ENCODE data around the gene PRKCZ. TPM values are rescaled to one million over a fixed set of nuclear protein-coding genes. Genes with fewer than 3 reads are reported as not detected.

PRKCZ gene
- total RNA-seq, 1 donor, result 0.72 TPM

DNA sequence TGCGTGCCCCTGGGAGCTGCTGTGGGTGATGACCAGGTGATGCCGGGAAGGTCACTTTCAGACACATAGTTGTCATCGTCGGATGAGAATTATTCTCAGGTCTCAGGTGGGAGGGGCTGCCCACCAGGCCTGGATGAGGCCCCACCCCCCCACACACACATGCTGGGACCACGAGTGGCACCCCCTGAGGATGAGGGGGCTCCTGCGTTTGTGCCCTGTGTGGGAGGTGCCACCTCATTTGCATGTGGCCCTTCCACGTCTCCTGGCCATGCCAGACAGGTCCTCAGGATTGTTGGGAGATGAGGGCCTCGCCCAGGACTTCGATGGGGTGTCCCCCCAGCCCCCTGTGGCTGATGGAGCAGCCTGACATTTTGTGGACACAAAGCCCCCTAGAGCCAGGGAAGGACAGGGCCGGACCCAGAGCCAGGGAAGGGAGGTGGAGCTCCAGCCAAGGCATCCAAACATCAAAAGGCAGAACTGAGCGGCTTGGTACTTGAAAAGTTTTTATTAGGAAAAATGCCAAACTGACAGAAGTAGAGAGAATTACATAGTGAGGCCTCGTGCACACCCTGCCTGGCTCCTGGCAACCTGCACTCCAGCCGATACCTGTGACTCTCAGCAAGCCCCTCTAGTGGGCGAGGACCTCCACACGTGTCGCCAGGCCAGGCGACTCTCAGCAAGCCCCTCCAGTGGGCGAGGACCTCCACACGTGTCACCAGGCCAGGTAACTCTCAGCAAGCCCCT, 55.7 kb downstream of the PRKCZ start:
- Histone ChIP-seq H3K27me3 (ENCODE audit: insufficient read depth, low read length) (peaks cover 9% of the 10 kb centered on the region), H3K36me3 (ENCODE audit: insufficient read depth, low read length) (no peaks in the 10 kb centered on the region), H3K4me1 (ENCODE audit: insufficient read depth, low read length) (no peaks in the 10 kb centered on the region), H3K27ac (ENCODE audit: low read depth, low read length) (no peak overlapping the region), H3K4me3 (ENCODE audit: insufficient read depth, low read length) (no peak overlapping the region), H3K79me2 (ENCODE audit: insufficient read depth, low read length) (no peaks in the 10 kb centered on the region), H3K9me3 (ENCODE audit: low read depth, low read length) (no peaks in the 10 kb centered on the region), H2AFZ (ENCODE audit: low read length) (no peak overlapping the region), H4K20me1 (ENCODE audit: insufficient read depth, low read length) (no peaks in the 10 kb centered on the region), H3K4me2 (ENCODE audit: insufficient read depth, low read length) (no peak overlapping the region)
- DNase-seq (ENCODE audit: insufficient read length, low spot score, missing footprints), result no peak
- TF ChIP-seq, protein P1, sequence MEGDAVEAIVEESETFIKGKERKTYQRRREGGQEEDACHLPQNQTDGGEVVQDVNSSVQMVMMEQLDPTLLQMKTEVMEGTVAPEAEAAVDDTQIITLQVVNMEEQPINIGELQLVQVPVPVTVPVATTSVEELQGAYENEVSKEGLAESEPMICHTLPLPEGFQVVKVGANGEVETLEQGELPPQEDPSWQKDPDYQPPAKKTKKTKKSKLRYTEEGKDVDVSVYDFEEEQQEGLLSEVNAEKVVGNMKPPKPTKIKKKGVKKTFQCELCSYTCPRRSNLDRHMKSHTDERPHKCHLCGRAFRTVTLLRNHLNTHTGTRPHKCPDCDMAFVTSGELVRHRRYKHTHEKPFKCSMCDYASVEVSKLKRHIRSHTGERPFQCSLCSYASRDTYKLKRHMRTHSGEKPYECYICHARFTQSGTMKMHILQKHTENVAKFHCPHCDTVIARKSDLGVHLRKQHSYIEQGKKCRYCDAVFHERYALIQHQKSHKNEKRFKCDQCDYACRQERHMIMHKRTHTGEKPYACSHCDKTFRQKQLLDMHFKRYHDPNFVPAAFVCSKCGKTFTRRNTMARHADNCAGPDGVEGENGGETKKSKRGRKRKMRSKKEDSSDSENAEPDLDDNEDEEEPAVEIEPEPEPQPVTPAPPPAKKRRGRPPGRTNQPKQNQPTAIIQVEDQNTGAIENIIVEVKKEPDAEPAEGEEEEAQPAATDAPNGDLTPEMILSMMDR (IDR thresholded peaks at IDR 0.05; ENCODE audit: extremely low read depth, low read depth, low read length), result no peak

DNA sequence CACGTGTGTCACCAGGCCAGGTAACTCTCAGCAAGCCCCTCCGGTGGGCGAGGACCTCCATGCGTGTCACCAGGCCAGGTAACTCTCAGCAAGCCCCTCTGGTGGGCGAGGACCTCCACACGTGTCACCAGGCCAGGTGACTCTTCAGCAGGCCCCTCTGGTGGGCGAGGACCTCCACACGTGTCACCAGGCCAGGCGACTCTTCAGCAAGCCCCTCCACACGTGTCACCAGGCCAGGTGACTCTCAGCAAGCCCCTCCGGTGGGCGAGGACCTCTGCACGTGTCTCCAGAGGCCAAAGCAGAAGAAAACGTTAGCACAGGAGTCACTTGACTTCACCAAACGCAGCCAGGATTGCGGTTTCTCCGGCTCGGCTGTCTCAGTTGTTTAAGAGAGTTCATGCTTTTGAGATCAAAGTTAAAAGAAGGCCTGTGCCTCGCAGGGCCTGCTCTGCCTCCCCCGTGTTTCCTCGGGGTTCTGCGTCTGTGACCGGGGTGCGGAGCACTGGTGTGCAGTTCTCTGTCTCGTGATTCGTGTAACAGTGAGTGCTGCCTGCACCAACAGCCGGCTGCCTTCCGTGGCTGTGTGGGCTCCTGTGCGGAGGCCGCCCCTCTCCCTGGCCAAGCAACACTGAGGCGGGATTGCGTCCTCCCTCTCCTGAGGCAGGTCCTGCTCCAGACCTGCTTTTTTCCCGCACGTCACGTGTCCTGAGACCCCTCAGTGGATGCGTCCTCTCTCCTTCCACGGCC, 56.6 kb downstream of the PRKCZ start:
- DNase-seq (ENCODE audit: insufficient read length, low spot score, missing footprints), result peak; percentile 85
- Histone ChIP-seq H3K79me2 (ENCODE audit: insufficient read depth, low read length) (no peaks in the 10 kb centered on the region), H2AFZ (ENCODE audit: low read length) (no peak overlapping the region), H3K4me3 (ENCODE audit: insufficient read depth, low read length) (no peak overlapping the region), H3K4me2 (ENCODE audit: insufficient read depth, low read length) (no peak overlapping the region), H3K9me3 (ENCODE audit: low read depth, low read length) (no peaks in the 10 kb centered on the region), H3K36me3 (ENCODE audit: insufficient read depth, low read length) (no peaks in the 10 kb centered on the region), H3K4me1 (ENCODE audit: insufficient read depth, low read length) (no peaks in the 10 kb centered on the region), H3K27me3 (ENCODE audit: insufficient read depth, low read length) (peaks cover 2% of the 10 kb centered on the region), H3K27ac (ENCODE audit: low read depth, low read length) (no peak overlapping the region), H4K20me1 (ENCODE audit: insufficient read depth, low read length) (no peaks in the 10 kb centered on the region)
- TF ChIP-seq, protein P1 (IDR thresholded peaks at IDR 0.05; ENCODE audit: extremely low read depth, low read depth, low read length), result no peak

- no peaks in the 10 kb centered on the region for H3K79me2 ChIP-seq (ENCODE audit: insufficient read depth, low read length)
- H3K27ac ChIP-seq (ENCODE audit: low read depth, low read length), result no peak overlapping the region
- no peaks in the 10 kb centered on the region for H3K4me1 ChIP-seq (ENCODE audit: insufficient read depth, low read length)
- no peak for DNase-seq (ENCODE audit: insufficient read length, low spot score, missing footprints)
- no peaks in the 10 kb centered on the region for H4K20me1 ChIP-seq (ENCODE audit: insufficient read depth, low read length)
- no peak overlapping the region for H2AFZ ChIP-seq (ENCODE audit: low read length)
- TF ChIP-seq, protein P1 (IDR thresholded peaks at IDR 0.05; ENCODE audit: extremely low read depth, low read depth, low read length), result no peak
- H3K27me3 ChIP-seq (ENCODE audit: insufficient read depth, low read length), result no peaks in the 10 kb centered on the region
- H3K36me3 ChIP-seq (ENCODE audit: insufficient read depth, low read length), result no peaks in the 10 kb centered on the region
- no peak overlapping the region for H3K4me2 ChIP-seq (ENCODE audit: insufficient read depth, low read length)
- no peaks in the 10 kb centered on the region for H3K9me3 ChIP-seq (ENCODE audit: low read depth, low read length)
- H3K4me3 ChIP-seq (ENCODE audit: insufficient read depth, low read length), result no peak overlapping the region
Observed at GRCh38 chr1:2107586-2108212, 57.5 kb downstream of the PRKCZ start.

Data from osteoblast (primary cell).